Transverse colon (tissue), 4 donors: ENCODE measurements around the gene CLIC5. TPM values are rescaled to one million over a fixed set of nuclear protein-coding genes. Genes with fewer than 3 reads are reported as not detected.

Experiments used
- DNase-seq: peaks from one replicate; pipeline ENCODE4 v3.0.0-alpha.2; 2019
- H3K27ac ChIP-seq, 4 donors: fragments of 200-600 bp; sonication (generic); 2 replicates each; pipeline ENCODE4 v1.5.1; 2016 to 2018; ENCODE audit warnings: inconsistent platforms in 4 of 4
- H3K27me3 ChIP-seq: fragments of 200-600 bp; sonication (generic); 2 replicates; pipeline ENCODE4 v1.5.1; 2017; ENCODE audit warnings: inconsistent platforms
- H3K36me3 ChIP-seq, 4 donors: fragments of 200-600 bp; sonication (generic); 2 replicates each; pipeline ENCODE4 v1.5.1; 2017 to 2019; ENCODE audit warnings: inconsistent platforms in 4 of 4
- H3K4me1 ChIP-seq, 4 donors: fragments of 200-600 bp; sonication (generic); 2 replicates each; pipeline ENCODE4 v1.5.1; 2017 to 2020; ENCODE audit warnings: inconsistent platforms in 4 of 4
- H3K4me3 ChIP-seq, 4 donors: fragments of 200-600 bp; sonication (generic); 1 replicate in 1 of 4; 2 replicates in 3 of 4; pipeline versions ENCODE4 v1.5.1 to v1.6.1; 2017 to 2019; ENCODE audit warnings: inconsistent platforms in 4 of 4
- H3K9me3 ChIP-seq, 2 donors: fragments of 200-600 bp; sonication (generic); 2 replicates each; pipeline ENCODE4 v1.5.1; 2017 to 2019; ENCODE audit warnings: inconsistent platforms in 2 of 2
- EP300 ChIP-seq: sonication (generic); formaldehyde crosslinking; IDR thresholded peaks from one replicate; pipeline ENCODE4 v1.6.1; 2017; ENCODE audit warnings: antibody characterized with exemption, low read depth
- POLR2A ChIP-seq: fragments of 450-650 bp; IDR thresholded peaks from one replicate; pipeline ENCODE4 v1.6.1; 2016; ENCODE audit warnings: antibody characterized with exemption, mild to moderate bottlenecking, moderate library complexity
- POLR2AphosphoS5 ChIP-seq, 3 donors: sonication (generic); formaldehyde crosslinking; IDR thresholded peaks; one replicate each; pipeline ENCODE4 v1.6.1; 2016; ENCODE audit warnings: antibody characterized with exemption in 3 of 3
- WGBS, 2 donors: methylation state at CpG; one replicate each; pipeline ENCODE4 v1.1.5; 2018; ENCODE audit warnings: low coverage in 1 of 2; 5-methylcytosine and 5-hydroxymethylcytosine counted together
- in situ Hi-C, 4 donors: fragments of 200-750 bp; cut with MboI; loops; one replicate each; pipeline versions ENCODE4 v1.15.0 to v1.15.1; 2017; ENCODE audit warnings: low sequenced_read_pairs in 3 of 4, low pct_ligation_motif_present in 1 of 4, low pct_unique_long_range_greater_than_20kb in 1 of 4
- intact Hi-C: fragments of 100-400 bp; cut with DNase I; formaldehyde crosslinking; loops from one replicate; pipeline ENCODE4 v1.15.1; 2023; ENCODE audit warnings: low total_unique reads
- total RNA-seq, 4 donors: library from RNA; depleted of rRNA; stranded (reverse); fragments of >200 nt; gene quantifications; one replicate each; pipeline ENCODE4 v1.1.0, GENCODE V29; 2016
- TF ChIP-seq, protein P1 (sequence below), 5 experiments: fragments of 200-600 bp in 3 of 5; fragments of 450-650 bp in 2 of 5; sonication (generic) in 3 of 5; IDR thresholded peaks; 1 replicate in 2 of 5; 2 replicates in 3 of 5; pipeline ENCODE4 v1.5.1; 2016 to 2017; ENCODE audit warnings: antibody characterized with exemption in 5 of 5, inconsistent platforms in 3 of 5, mild to moderate bottlenecking in 2 of 5, moderate library complexity in 1 of 5

CLIC5 gene
- total RNA-seq, 4 donors from 2014 or later = 5.0 to 222 (median 149) TPM

- peak; percentile 45 for DNase-seq
- Histone ChIP-seq H3K27ac (peak overlapping the region; percentile 77 to 91 (median 81)), H3K27me3 (peaks cover 36% of the 10 kb centered on the region), H3K9me3 (no peaks in the 10 kb centered on the region), H3K4me3 (peak overlapping the region; percentile 26 to 77 (median 52)), H3K36me3 (no peaks in the 10 kb centered on the region), H3K4me1 (peaks cover 4 to 60% (median 18%) of the 10 kb centered on the region in 4 donors)
- WGBS, 2 donors = 10 to 19% methylated on average over 9 to 21 of the region's 21 CpGs
- in situ Hi-C loops = no loop called here
- intact Hi-C loops = no loop called here
- no peak for TF ChIP-seq POLR2AphosphoS5 (IDR thresholded peaks at IDR 0.05)
- TF ChIP-seq POLR2A = no peak
- no peak for TF ChIP-seq EP300
- TF ChIP-seq, protein P1, sequence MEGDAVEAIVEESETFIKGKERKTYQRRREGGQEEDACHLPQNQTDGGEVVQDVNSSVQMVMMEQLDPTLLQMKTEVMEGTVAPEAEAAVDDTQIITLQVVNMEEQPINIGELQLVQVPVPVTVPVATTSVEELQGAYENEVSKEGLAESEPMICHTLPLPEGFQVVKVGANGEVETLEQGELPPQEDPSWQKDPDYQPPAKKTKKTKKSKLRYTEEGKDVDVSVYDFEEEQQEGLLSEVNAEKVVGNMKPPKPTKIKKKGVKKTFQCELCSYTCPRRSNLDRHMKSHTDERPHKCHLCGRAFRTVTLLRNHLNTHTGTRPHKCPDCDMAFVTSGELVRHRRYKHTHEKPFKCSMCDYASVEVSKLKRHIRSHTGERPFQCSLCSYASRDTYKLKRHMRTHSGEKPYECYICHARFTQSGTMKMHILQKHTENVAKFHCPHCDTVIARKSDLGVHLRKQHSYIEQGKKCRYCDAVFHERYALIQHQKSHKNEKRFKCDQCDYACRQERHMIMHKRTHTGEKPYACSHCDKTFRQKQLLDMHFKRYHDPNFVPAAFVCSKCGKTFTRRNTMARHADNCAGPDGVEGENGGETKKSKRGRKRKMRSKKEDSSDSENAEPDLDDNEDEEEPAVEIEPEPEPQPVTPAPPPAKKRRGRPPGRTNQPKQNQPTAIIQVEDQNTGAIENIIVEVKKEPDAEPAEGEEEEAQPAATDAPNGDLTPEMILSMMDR (IDR thresholded peaks at IDR 0.05) = no peak
Observed at GRCh38 chr6:46014511-46015118, 1.0 kb downstream of the CLIC5 start.

DNA sequence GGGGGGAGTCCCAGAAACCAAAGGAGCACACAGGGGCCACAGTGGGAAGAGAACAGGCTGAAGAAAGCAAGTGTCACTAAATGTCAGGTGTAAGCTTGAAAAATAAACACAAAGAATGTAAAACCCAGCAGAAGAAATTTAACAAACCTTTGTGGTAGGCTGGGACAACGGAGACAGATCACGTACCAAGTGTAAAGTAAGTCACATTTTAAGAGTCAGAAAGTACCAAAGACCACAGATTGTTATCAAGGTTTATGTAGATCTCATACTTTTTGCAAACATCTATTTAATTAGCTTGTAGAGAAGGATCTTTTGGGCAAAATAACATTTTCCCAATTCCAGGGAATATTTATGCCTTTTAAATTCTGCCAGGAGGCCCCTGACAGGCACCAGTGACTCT is 1.6 kb downstream of the CLIC5 start:
- H3K4me1 ChIP-seq = peaks cover 4 to 60% (median 18%) of the 10 kb centered on the region in 4 donors
- no peak for DNase-seq
- intact Hi-C loops (no loop called here), in situ Hi-C loops (no loop called here)
- H3K27ac ChIP-seq = peak overlapping the region; percentile 77 to 91 (median 81)
- peaks cover 36% of the 10 kb centered on the region for H3K27me3 ChIP-seq
- peak overlapping the region in 3 of 4 donors; percentile 50 to 77 (median 53) for H3K4me3 ChIP-seq
- WGBS, 2 donors = 74 to 82% methylated on average over 2 of the region's 2 CpGs
- TF ChIP-seq POLR2AphosphoS5 (IDR thresholded peaks at IDR 0.05) (no peak), POLR2A (no peak), EP300 (no peak)
- TF ChIP-seq, protein P1 (IDR thresholded peaks at IDR 0.05) = no peak
- no peaks in the 10 kb centered on the region for H3K36me3 ChIP-seq
- no peaks in the 10 kb centered on the region for H3K9me3 ChIP-seq

DNA sequence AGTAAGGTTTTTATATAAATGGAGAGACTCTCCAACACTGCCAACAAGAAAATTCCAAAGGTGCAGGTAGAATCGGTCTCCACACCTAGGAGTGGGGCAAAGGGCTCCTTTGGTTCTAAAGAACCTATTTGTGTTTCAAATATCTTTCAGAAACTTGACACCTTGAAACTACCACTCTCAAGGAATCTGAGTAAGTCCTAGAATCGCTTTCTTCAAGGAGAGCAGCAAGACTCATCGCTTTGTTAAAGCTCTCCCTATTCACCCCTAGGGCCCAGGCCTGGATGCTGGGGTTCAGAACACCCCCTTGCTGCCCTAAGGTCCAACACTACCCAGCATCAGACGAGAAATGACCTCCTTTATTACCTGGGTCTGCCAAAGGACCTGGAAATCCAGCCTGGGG is 2.0 kb downstream of the CLIC5 start:
- WGBS, 2 donors = 91 to 100% methylated on average over 3 to 4 of the region's 4 CpGs
- H3K36me3 ChIP-seq = no peaks in the 10 kb centered on the region
- intact Hi-C loops = no loop called here

DNA sequence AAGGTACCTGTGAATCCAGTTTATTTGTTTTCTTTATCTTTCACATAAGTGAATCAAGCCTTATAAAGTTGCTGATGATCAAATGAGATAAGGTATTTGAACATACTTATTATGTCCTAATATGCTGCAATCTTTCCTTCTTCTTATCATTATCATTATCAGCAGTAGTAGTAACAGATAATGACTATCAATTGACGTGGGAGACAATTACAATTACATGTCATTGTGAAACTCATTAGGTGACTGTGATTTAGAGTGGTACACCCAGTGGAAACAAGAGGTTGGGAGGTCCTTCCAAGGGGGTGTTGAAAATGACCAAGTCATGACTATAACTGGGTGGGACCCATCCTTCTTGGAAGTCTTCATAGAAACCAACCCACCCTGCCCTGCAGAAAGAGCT is 2.8 kb downstream of the CLIC5 start:
- Histone ChIP-seq H3K36me3 (no peaks in the 10 kb centered on the region), H3K27me3 (peaks cover 35% of the 10 kb centered on the region), H3K9me3 (no peaks in the 10 kb centered on the region), H3K27ac (peak overlapping the region in 3 of 4 donors; percentile 79 to 91 (median 83)), H3K4me1 (peaks cover 4 to 60% (median 18%) of the 10 kb centered on the region in 4 donors), H3K4me3 (peak overlapping the region in 1 of 4 donors; percentile 77)
- WGBS, 2 donors = 74 to 86% methylated on average over 1 of the region's 1 CpG
- TF ChIP-seq POLR2AphosphoS5 (IDR thresholded peaks at IDR 0.05) (no peak), EP300 (no peak)
- no peak for DNase-seq
- intact Hi-C loops = no loop called here
- in situ Hi-C loops = no loop called here

More for the DNA sequence above, 2.0 kb downstream of the CLIC5 start:
- Histone ChIP-seq H3K4me3 (peak overlapping the region in 2 of 4 donors; percentile 50 to 77), H3K27ac (peak overlapping the region in 3 of 4 donors; percentile 79 to 91 (median 83)), H3K27me3 (peaks cover 36% of the 10 kb centered on the region), H3K9me3 (no peaks in the 10 kb centered on the region), H3K4me1 (peaks cover 4 to 60% (median 18%) of the 10 kb centered on the region in 4 donors)
- in situ Hi-C loops = no loop called here
- DNase-seq = no peak
- TF ChIP-seq POLR2AphosphoS5 (IDR thresholded peaks at IDR 0.05) (no peak), POLR2A (no peak), EP300 (no peak)
- TF ChIP-seq, protein P1 (IDR thresholded peaks at IDR 0.05) = no peak
